Renal cortical epithelial cell (primary cell): ENCODE data around the gene PSMG3. TPM values are rescaled to one million over a fixed set of nuclear protein-coding genes. Genes with fewer than 3 reads are reported as not detected.

Source experiments
- DNase-seq: peaks from one replicate; pipeline ENCODE4 v3.0.0-alpha.2; 2011; ENCODE audit warnings: low read depth
- total RNA-seq: library from RNA; depleted of rRNA; stranded (reverse); fragments of >200 nt; gene quantifications from 2 replicates; pipeline ENCODE4 v1.2.3, GENCODE V29; 2014

PSMG3 gene
- 12.2 and 41.7 TPM in 2 replicates for total RNA-seq

- peak; percentile 60 for DNase-seq
These were observed at the start of gene PSMG3 for GRCh38 chr7:1569833-1570632. PSMG3 (minus strand) TSS chr7:1570032; CDS start chr7:1569339, 693 bp downstream.

GRCh38 chr7:1618475-1618874 lies 48.6 kb upstream of the PSMG3 start:
- no peak for DNase-seq

DNA sequence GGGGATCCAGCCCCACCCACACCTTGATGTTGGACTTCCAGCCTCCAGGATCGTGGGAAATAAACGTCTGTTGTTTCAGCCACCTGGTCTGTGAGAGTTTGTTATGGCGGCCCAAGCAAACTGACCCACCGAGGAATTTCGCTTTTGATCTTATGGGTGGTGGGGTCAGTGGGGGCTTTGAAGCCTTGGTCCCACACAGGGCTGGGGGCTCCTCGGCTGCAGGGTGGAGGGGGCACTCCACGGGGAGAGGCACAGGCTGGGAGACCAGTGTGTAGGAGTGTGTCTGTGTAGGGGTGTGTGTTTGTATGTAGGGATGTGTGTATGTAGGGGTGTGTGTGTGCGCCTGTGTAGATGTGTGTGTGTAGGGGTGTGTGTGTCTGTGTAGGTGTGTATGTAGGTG lies 48.1 kb upstream of the PSMG3 start:
- DNase-seq, result no peak

DNA sequence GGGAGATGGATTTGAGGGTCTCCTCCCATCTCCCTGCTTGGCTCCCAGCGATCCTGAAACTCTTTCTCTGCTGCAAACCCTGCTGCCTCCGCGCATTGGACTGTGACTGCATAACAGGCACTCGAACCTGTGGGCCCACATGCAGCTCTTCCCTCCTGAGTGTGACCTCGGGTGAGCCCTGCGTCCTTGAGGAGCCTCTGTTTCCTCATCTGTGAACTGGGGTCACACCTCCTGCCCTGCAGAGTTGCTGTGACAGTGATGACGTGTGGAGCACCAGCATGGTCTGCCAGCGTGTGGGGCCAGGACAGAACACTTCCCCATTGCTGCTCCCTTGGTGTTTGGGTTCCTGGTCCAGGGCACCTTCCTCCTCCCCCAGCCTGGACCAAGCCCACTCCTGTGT lies 46.9 kb upstream of the PSMG3 start:
- DNase-seq, result no peak

DNA sequence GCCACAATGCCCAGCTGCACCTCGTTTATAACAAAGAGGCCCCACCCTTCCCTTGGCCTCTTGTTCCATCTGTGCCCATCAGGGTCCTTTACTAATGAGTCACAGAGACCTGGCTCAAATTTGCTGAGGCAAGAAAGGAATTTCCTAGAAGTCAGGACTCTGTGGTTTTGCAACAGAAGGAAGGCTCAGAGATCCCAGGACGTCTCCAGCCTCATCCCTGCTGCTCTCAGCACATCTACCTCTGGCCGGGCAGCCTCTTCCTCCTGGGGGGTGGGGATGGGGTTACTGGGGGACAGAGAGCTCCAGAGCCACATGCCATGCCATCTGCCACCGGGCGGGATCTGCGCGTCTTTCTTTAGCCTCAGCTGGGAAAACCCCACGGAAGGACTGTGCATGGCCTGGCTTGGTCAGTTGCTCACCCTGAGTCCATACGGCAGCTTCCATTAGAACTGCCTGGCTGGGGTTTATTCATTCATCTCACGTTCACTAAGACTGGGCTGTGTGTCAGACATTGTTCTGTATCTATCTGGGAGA lies 41.9 kb upstream of the PSMG3 start:
- peak; percentile 91 for DNase-seq

GRCh38 chr7:1610678-1611302 lies 41.0 kb upstream of the PSMG3 start:
- no peak for DNase-seq

- DNase-seq, result no peak
These were observed 40.3 kb upstream of the PSMG3 start for GRCh38 chr7:1610013-1610677.

- DNase-seq, result no peak
These were observed 39.2 kb upstream of the PSMG3 start for GRCh38 chr7:1609023-1609422.

DNA sequence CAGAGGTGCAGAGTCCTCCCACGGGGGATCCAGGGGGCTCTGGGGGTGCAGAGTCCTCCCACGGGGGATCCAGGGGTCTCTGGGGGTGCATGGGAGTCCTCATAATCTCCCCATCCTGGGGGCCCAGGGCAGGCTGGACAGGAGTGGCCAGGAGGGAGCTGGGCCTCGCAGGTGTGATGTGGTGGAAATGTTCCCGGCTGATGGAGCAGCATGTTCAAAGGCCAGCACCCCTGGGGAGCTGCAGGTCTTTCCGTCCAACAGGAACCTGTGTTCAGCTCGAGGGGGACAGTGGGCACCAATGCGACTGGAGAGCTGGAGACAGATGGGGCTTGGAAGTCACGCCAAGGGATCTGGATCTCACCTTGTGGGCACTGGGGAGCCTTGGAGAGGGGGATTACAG lies 38.5 kb upstream of the PSMG3 start:
- DNase-seq, result no peak

- DNase-seq, result no peak
These were observed 37.9 kb upstream of the PSMG3 start for GRCh38 chr7:1607696-1608095.

GRCh38 chr7:1607001-1607400 lies 37.2 kb upstream of the PSMG3 start:
- no peak for DNase-seq

DNA sequence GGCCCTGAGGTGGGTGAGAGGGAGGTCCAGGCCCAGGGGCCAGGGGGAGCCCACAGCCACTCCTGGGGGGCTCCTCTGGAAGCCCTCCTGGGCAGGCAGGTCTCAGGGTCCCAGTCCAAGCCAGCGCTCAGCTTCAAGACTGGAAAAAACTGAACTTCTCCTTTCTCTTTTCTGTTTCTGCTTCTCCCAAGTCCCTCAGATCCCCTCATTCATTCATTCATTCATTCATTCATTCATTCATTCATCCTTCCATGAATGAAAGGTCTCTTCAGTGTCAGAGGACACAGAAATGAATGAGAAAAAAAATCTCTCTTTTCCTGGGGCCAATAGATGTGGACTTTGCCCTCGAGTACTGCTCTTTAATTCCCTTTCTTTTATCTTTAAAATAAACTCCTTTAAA lies 34.6 kb upstream of the PSMG3 start:
- no peak for DNase-seq

DNA sequence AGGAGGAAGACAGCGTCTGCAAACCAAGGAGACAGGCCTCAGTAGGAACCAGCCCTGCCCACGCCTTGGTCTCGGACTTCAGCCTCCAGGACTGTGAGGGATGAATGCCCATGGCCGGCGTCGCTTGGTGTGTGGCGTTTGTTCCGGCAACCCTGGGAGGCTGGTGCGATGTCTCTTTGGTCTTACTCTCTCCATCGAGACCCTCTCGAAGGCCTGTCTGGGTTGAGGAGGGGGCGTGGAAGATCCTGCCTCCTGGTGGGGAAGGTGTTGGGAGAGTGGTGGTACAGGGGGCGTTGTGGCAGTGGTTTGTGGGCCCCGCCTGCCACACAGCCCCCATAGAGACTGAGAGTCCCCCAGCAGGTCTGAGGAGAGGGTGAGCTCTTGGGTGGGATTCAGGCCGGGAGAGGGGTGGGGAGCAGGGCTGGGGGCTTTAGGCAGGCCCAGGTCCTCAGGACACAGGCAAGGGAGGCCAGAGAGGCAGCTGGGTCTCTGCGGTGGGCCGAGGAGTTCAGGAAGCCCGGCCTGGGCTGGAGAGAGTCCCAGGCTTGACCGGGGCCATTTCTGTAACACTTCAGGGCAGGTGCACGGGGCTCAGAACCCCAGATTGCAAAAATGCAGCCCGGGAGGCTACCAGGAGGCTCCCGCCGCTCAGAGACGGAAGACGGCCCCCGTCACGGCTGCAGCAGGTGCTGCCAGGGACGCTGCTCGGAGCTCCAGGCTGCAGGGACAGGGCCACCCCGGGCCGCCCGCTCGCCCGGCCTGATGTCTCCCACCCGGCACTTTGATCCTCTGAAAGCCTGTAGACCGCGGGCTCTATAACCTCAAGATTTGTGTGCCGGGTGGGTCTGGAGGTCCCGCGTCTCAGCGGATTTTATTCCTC lies 33.8 kb upstream of the PSMG3 start:
- DNase-seq, result no peak

DNA sequence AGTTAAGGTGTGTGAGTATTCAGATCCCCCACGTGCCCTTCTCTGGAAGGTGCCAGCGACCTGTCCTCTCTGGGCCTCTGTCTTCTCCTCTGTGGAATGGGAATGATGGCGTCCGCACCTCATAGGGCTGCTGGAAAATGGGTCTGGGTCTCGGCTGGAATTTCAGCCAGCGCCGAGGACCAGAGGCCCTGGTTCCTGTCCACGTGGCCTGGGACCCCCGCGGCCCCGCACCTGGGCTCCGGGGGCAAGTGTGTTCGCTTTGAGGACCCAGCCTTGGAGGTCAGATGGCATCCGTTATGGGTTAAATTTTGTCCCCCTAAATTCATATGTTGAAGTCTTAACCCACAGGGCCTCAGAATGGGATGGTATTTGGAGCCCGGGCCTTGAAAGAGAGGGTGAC lies 32.6 kb upstream of the PSMG3 start:
- DNase-seq, result no peak

DNA sequence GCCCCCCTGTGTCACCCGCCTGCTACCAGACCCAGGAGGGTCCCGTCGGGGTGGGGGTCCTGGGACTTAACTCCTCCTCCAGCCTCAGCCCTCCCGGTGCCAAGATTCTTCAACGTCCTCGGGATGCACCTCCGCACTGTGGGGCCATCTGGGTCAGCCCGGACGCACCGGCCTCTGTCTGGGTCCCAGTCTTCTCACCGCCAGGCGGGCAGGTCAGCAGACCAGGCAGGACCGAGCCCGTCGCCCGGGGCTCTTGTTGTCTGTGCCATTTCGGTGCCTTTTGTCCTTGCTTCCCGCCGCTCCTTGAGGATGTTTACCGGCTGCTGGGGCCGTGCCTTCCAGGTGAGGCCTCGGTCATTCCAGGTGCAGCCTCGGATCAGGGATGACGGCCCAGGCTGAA lies 32.1 kb upstream of the PSMG3 start:
- no peak for DNase-seq

DNA sequence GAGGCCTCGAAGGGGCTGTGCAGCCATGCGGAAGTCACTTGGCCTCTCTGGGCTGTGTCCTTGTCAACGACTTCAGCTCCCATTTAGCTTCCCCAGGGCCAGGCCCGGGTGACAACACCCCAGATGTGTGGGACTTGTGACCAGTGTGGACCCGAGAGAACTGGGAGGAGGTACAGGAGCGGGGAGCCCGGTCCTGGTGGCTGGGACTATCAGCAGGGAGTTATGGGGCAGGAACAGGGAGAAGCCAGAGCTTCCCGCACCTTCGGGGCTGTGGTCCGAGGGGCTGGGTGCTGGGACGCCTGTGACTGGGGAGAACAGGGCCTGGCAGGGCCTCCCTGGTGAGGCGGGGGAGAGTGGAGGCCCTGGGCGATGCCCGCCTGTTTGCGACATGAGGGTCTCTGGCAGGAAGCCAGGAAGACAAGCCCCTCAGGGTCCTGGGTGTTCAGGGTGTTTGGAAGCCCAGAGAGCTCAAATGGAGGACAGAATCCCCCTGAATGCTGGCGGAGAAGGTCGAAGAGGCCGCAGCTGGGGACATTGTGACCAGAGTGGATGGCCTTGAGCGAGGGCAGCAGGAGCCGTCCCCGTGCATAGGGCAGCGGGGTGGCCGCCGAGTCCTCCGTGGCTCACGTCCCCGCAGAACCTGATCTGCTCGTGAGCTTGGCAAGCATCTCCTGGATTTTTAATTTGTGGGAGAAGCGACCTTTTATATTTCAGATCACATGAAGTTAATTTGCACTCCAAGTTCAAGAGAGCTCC lies 30.0 kb upstream of the PSMG3 start:
- DNase-seq, result no peak

GRCh38 chr7:1598961-1599639 lies 29.3 kb upstream of the PSMG3 start:
- no peak for DNase-seq

GRCh38 chr7:1598286-1598685 lies 28.5 kb upstream of the PSMG3 start:
- no peak for DNase-seq

- no peak for DNase-seq
These were observed 28.0 kb upstream of the PSMG3 start for GRCh38 chr7:1597791-1598190.

- no peak for DNase-seq
These were observed 27.4 kb upstream of the PSMG3 start for GRCh38 chr7:1597066-1597760.
